ENCODE data around the gene INTS15. TPM values are rescaled to one million over a fixed set of nuclear protein-coding genes. Genes with fewer than 3 reads are reported as not detected.

Gene INTS15
- 20.2 TPM for polyA plus RNA-seq (2013, experiment 1 of 2)
- 20.3 TPM for polyA plus RNA-seq (2013, experiment 2 of 2)

- Histone ChIP-seq H3K9me3 (ENCODE audit: insufficient read depth, low read depth, low read length) (no peaks in the 10 kb centered on the region), H3K9ac (ENCODE audit: low read depth, low read length) (peak within 1 kb of the TSS; percentile 87), H3K27ac (ENCODE audit: low read depth, low read length) (peak within 1 kb of the TSS; percentile 79), H3K27me3 (ENCODE audit: insufficient read depth, low read length) (no peaks in the 10 kb centered on the region), H3K4me1 (ENCODE audit: insufficient read depth, low read length) (peaks cover 5% of the 10 kb centered on the region; the same call in 1 of the 2 replicates), H3K4me3 (ENCODE audit: low read length) (peak within 1 kb of the TSS; percentile 95), H3K36me3 (ENCODE audit: insufficient read depth, low read length) (peaks cover 70% of the 10 kb centered on the region)
- under 1% methylated on average over 107 of the region's 107 CpGs for WGBS
These were observed at the start of gene INTS15 for GRCh38 chr7:6589829-6590644. INTS15 (plus strand) TSS chr7:6590021; CDS start chr7:6590284, 263 bp downstream.

DNA sequence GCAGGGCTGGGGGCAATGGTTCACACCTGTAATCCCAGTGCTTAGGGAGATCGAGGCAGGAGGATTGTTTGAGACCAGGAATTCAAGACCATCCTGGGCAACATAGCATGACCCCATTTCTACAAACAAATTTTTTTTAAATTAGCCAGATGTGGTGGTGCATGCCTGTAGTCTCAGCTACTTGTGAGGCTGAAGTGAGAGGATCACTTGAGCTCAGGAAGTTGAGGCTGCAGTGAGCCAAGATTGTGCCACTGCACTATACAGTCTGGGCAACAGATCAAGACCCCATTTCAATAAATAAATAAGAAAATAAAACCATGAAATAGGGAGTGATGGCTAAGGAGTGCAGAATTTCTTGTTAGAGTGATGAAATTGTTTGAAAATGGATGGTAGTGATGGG lies 47.5 kb upstream of the INTS15 start:
- Histone ChIP-seq H3K9me3 (ENCODE audit: insufficient read depth, low read depth, low read length) (no peaks in the 10 kb centered on the region), H3K9ac (ENCODE audit: low read depth, low read length) (no peak overlapping the region), H3K27me3 (ENCODE audit: insufficient read depth, low read length) (peaks cover 10% of the 10 kb centered on the region), H3K4me1 (ENCODE audit: insufficient read depth, low read length) (no peaks in the 10 kb centered on the region), H3K27ac (ENCODE audit: low read depth, low read length) (no peak overlapping the region), H3K36me3 (ENCODE audit: insufficient read depth, low read length) (no peaks in the 10 kb centered on the region), H3K4me3 (ENCODE audit: low read length) (no peak overlapping the region)
- WGBS: 85% methylated on average over 1 of the region's 1 CpG

DNA sequence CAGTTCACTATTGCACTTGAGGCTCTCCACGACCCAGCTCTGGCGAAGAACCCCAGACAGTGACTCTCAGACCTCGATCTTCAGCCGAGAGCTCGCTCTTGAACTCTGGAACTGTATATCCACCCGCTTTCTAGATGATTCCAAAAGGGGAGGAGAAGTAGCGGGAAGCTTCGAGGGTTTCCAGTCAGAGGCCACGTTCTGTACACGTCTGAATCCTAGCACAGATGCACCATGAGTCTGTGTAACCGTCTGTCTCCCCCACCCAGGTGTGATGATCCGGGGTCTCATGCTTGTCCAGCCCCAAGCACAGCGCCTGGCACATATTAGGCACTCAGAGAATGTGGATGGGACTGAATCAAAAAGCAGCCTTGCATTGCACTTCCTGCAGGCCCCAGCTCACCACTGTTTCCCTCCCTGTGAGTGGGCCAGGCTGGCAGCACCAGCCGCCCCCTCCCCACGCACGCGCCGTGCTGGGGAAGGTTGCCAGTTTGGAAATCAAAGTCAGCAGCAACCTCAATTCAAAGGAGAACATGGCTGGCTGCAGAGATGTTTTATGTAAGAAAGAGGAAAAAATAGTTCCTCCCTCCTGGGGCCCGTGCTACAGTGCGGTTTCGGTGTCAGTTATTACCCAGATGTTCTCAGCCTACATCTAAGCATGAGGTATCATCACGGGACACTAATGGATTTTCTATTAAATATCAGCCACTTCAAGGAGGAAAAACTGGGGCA lies 44.3 kb upstream of the INTS15 start:
- 93% methylated on average over 22 of the region's 22 CpGs for WGBS
- Histone ChIP-seq H3K4me1 (ENCODE audit: insufficient read depth, low read length) (no peaks in the 10 kb centered on the region), H3K27ac (ENCODE audit: low read depth, low read length) (no peak overlapping the region), H3K36me3 (ENCODE audit: insufficient read depth, low read length) (no peaks in the 10 kb centered on the region), H3K9me3 (ENCODE audit: insufficient read depth, low read depth, low read length) (no peaks in the 10 kb centered on the region), H3K9ac (ENCODE audit: low read depth, low read length) (no peak overlapping the region), H3K27me3 (ENCODE audit: insufficient read depth, low read length) (no peaks in the 10 kb centered on the region), H3K4me3 (ENCODE audit: low read length) (no peak overlapping the region)

DNA sequence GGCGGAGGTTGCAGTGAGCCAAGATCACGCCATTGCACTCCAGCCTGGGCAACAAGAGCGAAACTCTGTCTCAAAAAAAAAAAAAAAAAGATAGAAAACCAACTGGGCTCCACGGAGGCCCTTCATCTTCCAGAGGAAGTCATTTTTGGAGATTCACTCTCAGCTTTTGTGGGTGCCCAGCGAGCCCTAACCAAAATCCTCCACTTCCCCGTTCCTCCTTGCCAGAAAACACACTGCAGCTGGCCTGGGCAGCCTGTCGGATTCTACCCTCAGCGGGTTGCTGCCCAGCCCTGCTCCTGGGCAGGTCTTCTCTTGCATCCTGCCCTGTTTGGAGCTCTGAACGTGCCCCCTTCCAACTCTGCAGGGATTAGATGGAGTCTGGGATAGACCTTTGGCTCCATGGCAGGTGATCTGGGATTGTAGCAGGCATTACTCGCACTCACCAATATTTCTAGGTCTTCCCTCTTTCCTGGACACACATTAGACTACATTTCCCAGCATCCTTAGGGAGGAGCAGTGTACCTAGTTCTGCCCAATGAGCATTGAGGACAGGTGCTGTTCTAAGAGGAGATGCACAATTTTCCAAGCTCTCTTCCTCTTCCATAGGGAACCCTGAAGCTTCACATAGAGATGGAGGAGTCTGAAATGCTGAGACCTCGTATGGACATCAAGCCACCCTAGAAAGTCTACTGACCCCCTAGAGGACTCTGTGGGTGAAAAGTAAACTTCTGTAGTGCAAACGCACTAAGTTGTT lies 43.1 kb upstream of the INTS15 start:
- WGBS: 86% methylated on average over 11 of the region's 12 CpGs
- no peaks in the 10 kb centered on the region for H3K9me3 ChIP-seq (ENCODE audit: insufficient read depth, low read depth, low read length)
- no peaks in the 10 kb centered on the region for H3K27me3 ChIP-seq (ENCODE audit: insufficient read depth, low read length)
- no peaks in the 10 kb centered on the region for H3K36me3 ChIP-seq (ENCODE audit: insufficient read depth, low read length)
- H3K4me1 ChIP-seq (ENCODE audit: insufficient read depth, low read length): no peaks in the 10 kb centered on the region
- H3K9ac ChIP-seq (ENCODE audit: low read depth, low read length): no peak overlapping the region
- H3K27ac ChIP-seq (ENCODE audit: low read depth, low read length): no peak overlapping the region
- no peak overlapping the region for H3K4me3 ChIP-seq (ENCODE audit: low read length)

DNA sequence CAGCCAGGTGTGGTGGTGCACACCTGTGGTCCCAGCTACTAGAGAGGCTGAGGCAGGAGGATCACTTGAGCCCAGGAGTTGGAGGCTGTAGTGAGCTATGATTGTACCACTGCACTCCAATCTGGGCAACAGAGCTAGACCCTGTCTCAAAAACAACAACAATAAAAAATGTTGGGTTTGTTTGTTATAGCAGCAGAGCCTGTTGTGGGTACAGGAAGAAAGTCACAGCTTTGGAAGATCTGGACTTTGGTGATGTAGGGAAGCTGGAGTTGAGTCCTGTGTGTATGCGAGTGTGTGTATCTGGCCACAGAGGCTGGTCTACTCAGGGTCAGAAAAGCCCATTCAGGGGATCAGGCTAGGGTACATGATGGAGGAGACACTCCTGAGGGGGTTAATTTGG lies 42.4 kb upstream of the INTS15 start:
- Histone ChIP-seq H3K9ac (ENCODE audit: low read depth, low read length) (no peak overlapping the region), H3K4me1 (ENCODE audit: insufficient read depth, low read length) (no peaks in the 10 kb centered on the region), H3K9me3 (ENCODE audit: insufficient read depth, low read depth, low read length) (no peaks in the 10 kb centered on the region), H3K4me3 (ENCODE audit: low read length) (no peak overlapping the region), H3K36me3 (ENCODE audit: insufficient read depth, low read length) (no peaks in the 10 kb centered on the region), H3K27ac (ENCODE audit: low read depth, low read length) (no peak overlapping the region), H3K27me3 (ENCODE audit: insufficient read depth, low read length) (no peaks in the 10 kb centered on the region)
- WGBS: 92% methylated on average over 1 of the region's 1 CpG

DNA sequence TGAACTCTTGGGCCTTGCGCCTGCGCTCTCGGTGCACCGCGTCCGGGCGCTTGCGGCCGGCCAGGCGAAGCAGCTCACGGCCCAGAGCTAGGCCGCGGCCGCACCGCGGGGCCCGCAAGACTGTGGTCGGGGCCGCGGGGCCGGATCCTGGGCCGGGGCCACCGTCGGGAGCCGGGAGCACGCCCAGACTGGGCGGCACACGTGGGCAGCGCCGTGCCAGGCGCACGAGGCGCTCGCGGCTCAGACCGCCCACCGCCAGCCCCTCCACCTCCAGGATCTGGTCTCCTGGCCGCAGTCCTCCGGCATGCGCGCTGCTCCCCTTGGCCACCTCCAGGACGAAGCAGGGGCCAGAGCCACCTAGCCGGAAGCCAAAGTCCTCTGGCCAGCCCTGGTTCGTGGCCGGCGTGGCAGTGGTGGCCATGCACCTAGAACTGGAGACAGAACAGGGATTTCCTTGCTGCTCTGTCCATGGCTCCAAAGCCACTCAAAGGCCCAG lies 38.8 kb upstream of the INTS15 start, which contains the start of gene GRID2IP:
Gene GRID2IP (minus strand): TSS at position 446 of the 496 bp plus-strand sequence. CDS start 25 bp downstream, at position 421.
- H3K27me3 ChIP-seq (ENCODE audit: insufficient read depth, low read length): no peaks in the 10 kb centered on the region
- no peaks in the 10 kb centered on the region for H3K4me1 ChIP-seq (ENCODE audit: insufficient read depth, low read length)
- H3K9me3 ChIP-seq (ENCODE audit: insufficient read depth, low read depth, low read length): no peaks in the 10 kb centered on the region
- H3K9ac ChIP-seq (ENCODE audit: low read depth, low read length): no peak within 1 kb of the TSS
- WGBS: 93% methylated on average over 46 of the region's 46 CpGs
- H3K4me3 ChIP-seq (ENCODE audit: low read length): no peak within 1 kb of the TSS
- H3K36me3 ChIP-seq (ENCODE audit: insufficient read depth, low read length): no peaks in the 10 kb centered on the region
- H3K27ac ChIP-seq (ENCODE audit: low read depth, low read length): no peak within 1 kb of the TSS

DNA sequence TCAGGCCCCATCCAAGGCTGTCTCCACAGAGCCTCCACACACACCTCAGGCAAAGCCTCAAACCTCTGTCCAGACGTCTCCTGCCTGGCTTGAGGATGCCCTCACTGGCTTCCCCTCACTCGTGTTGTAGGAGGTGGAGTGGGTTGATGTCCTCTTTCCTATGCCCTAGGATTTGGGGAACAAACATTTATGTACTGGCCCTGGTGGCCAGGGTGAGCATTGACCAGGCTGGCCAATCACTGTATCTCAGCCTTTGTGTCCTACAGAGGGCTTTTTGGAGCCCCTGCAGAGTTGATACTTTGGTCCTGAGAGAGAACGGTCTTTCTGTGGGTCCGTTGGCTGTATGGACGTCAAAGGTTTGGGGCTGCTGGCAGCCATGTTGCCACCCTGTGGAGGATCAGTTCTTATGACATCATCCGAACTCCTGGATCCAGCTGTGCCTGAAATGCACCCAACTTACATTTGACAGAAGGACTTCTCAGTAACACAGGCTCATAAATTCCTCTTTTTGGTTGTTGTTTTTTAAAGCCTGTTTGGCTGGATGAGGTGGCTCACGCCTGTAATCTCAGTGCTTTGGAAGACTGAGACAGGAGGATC lies 36.3 kb upstream of the INTS15 start:
- no peak overlapping the region for H3K9ac ChIP-seq (ENCODE audit: low read depth, low read length)
- no peak overlapping the region for H3K27ac ChIP-seq (ENCODE audit: low read depth, low read length)
- no peaks in the 10 kb centered on the region for H3K36me3 ChIP-seq (ENCODE audit: insufficient read depth, low read length)
- H3K27me3 ChIP-seq (ENCODE audit: insufficient read depth, low read length): no peaks in the 10 kb centered on the region
- H3K9me3 ChIP-seq (ENCODE audit: insufficient read depth, low read depth, low read length): no peaks in the 10 kb centered on the region
- H3K4me3 ChIP-seq (ENCODE audit: low read length): no peak overlapping the region
- no peaks in the 10 kb centered on the region for H3K4me1 ChIP-seq (ENCODE audit: insufficient read depth, low read length)
- 80% methylated on average over 7 of the region's 7 CpGs for WGBS

DNA sequence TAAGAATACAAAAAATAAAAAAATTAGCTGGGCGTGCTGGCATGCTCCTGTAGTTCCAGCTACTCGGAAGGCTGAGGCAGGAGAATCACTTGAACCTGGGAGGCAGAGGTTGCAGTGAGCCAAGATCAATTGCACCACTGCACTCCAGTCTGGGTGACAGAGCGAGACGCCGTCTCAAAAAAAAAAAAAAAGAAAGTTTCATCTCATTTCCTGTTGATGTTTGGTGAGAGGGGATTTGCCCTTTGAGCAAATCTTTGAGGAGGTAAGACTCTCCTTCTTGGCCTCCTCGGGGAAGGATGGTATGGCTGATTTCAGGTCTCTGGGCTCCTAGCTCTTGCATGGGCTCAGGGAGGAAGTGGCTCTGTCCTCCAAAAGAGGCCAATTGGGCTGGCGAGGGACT lies 35.0 kb upstream of the INTS15 start:
- H3K4me3 ChIP-seq (ENCODE audit: low read length): no peak overlapping the region
- H3K9ac ChIP-seq (ENCODE audit: low read depth, low read length): no peak overlapping the region
- no peaks in the 10 kb centered on the region for H3K27me3 ChIP-seq (ENCODE audit: insufficient read depth, low read length)
- no peaks in the 10 kb centered on the region; the same call in 1 of the 2 replicates for H3K4me1 ChIP-seq (ENCODE audit: insufficient read depth, low read length)
- no peak overlapping the region for H3K27ac ChIP-seq (ENCODE audit: low read depth, low read length)
- no peaks in the 10 kb centered on the region for H3K9me3 ChIP-seq (ENCODE audit: insufficient read depth, low read depth, low read length)
- H3K36me3 ChIP-seq (ENCODE audit: insufficient read depth, low read length): no peaks in the 10 kb centered on the region
- WGBS: 92% methylated on average over 7 of the region's 7 CpGs

GRCh38 chr7:6556196-6556595 lies 33.6 kb upstream of the INTS15 start:
- WGBS: 79% methylated on average over 6 of the region's 6 CpGs
- H3K36me3 ChIP-seq (ENCODE audit: insufficient read depth, low read length): no peaks in the 10 kb centered on the region
- no peak overlapping the region for H3K27ac ChIP-seq (ENCODE audit: low read depth, low read length)

DNA sequence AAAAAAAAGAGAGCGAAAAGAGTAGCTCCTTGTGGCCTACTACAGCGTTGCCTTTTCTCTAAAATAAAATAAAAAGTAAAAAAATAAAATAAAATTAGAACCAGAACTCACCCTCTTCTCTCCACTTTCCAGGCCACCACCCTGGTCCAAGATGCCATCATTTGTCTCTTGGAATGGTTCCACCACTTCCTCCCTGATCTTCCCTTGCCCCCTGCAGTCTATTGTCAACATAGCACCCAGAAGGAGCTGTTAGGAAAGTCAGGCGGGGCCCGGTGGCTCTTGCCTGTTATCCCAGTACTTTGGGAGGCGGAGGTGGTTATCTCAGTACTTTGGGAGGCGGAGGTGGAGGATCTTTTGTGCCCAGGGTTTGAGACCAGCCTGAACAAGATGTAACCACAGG lies 31.0 kb upstream of the INTS15 start:
- Histone ChIP-seq H3K4me1 (ENCODE audit: insufficient read depth, low read length) (no peaks in the 10 kb centered on the region; the same call in 1 of the 2 replicates), H3K4me3 (ENCODE audit: low read length) (no peak overlapping the region), H3K9ac (ENCODE audit: low read depth, low read length) (no peak overlapping the region), H3K36me3 (ENCODE audit: insufficient read depth, low read length) (no peaks in the 10 kb centered on the region), H3K27ac (ENCODE audit: low read depth, low read length) (no peak overlapping the region), H3K27me3 (ENCODE audit: insufficient read depth, low read length) (no peaks in the 10 kb centered on the region), H3K9me3 (ENCODE audit: insufficient read depth, low read depth, low read length) (no peaks in the 10 kb centered on the region)
- WGBS: 46% methylated on average over 4 of the region's 6 CpGs

More at GRCh38 chr7:6556196-6556595, 33.6 kb upstream of the INTS15 start:
- Histone ChIP-seq H3K4me3 (ENCODE audit: low read length) (no peak overlapping the region), H3K9me3 (ENCODE audit: insufficient read depth, low read depth, low read length) (no peaks in the 10 kb centered on the region), H3K27me3 (ENCODE audit: insufficient read depth, low read length) (no peaks in the 10 kb centered on the region), H3K4me1 (ENCODE audit: insufficient read depth, low read length) (no peaks in the 10 kb centered on the region; the same call in 1 of the 2 replicates), H3K9ac (ENCODE audit: low read depth, low read length) (no peak overlapping the region)
